Measurements from ENCODE around the gene NUDT16L1.

The NUDT16L1 gene

DNA sequence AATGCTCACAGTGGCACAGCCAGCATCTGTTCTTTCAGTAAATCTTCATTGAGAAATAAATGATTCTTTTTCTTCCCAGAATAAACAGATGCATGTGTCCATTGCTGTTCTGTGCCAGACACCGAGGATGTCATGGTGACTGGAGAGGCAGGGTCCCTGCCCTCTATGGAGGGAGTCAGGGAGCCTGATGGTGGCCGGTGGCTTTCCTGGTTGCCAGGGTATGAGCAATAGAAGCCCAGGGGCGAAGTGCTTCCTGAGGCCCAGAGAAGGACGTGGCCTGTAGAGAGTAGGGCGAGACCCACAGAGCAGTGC, 29.9 kb upstream of the NUDT16L1 start:
- Histone ChIP-seq H2AFZ (no peak overlapping the region), H3K4me1 (no peaks in the 10 kb centered on the region), H3K36me3 (ENCODE audit: control insufficient read depth, insufficient read depth, low read length) (no peaks in the 10 kb centered on the region), H3K27ac (no peak overlapping the region), H3K4me2 (ENCODE audit: low read length) (no peak overlapping the region), H3K4me3 (ENCODE audit: low read depth, low read length) (no peak overlapping the region), H3K79me2 (peaks cover 1% of the 10 kb centered on the region), H3K27me3 (ENCODE audit: control insufficient read depth, insufficient read depth, low read length) (no peaks in the 10 kb centered on the region), H3K9ac (no peak overlapping the region), H3K9me3 (ENCODE audit: control insufficient read depth, low read length) (no peaks in the 10 kb centered on the region)
- TF ChIP-seq, protein P1, sequence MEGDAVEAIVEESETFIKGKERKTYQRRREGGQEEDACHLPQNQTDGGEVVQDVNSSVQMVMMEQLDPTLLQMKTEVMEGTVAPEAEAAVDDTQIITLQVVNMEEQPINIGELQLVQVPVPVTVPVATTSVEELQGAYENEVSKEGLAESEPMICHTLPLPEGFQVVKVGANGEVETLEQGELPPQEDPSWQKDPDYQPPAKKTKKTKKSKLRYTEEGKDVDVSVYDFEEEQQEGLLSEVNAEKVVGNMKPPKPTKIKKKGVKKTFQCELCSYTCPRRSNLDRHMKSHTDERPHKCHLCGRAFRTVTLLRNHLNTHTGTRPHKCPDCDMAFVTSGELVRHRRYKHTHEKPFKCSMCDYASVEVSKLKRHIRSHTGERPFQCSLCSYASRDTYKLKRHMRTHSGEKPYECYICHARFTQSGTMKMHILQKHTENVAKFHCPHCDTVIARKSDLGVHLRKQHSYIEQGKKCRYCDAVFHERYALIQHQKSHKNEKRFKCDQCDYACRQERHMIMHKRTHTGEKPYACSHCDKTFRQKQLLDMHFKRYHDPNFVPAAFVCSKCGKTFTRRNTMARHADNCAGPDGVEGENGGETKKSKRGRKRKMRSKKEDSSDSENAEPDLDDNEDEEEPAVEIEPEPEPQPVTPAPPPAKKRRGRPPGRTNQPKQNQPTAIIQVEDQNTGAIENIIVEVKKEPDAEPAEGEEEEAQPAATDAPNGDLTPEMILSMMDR (IDR thresholded peaks at IDR 0.05) = no peak

DNA sequence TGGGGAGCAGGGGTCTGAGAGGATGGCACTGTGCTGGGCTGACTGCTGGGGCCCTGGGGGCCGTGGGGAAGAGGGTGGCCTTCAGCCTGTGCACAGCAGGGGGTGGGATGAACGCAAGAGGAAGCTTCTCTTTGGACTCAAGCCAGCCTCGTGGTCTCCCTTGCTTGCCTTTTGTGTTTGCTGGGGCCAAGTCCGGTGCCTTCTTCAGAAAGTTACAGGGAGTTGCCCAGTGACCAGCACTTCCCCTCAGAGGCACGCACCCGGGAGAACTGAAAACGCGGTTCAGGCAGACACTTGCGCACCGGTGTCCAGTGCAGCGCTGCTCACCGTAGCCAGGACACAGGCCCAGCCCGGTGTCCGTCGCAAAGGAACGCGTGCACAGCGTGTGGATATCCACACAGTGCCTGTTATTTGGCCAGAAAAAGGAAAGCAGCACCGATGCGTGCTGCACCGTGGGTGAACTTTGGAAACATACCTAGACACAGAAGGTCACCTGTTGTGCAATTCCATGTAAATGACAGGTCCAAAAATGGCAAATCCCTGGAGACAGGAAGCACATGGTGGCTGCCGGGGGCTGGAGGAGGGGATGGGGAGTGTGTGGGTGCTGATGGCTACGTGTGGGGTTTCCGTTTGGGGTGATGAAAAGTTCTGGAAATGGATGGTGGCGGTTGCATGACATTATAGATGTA, 29.4 kb upstream of the NUDT16L1 start:
- Histone ChIP-seq H3K27me3 (ENCODE audit: control insufficient read depth, insufficient read depth, low read length) (no peaks in the 10 kb centered on the region), H3K9ac (no peak overlapping the region), H3K27ac (no peak overlapping the region), H3K4me3 (ENCODE audit: low read depth, low read length) (no peak overlapping the region), H3K36me3 (ENCODE audit: control insufficient read depth, insufficient read depth, low read length) (no peaks in the 10 kb centered on the region), H3K4me2 (ENCODE audit: low read length) (no peak overlapping the region), H3K9me3 (ENCODE audit: control insufficient read depth, low read length) (no peaks in the 10 kb centered on the region), H3K4me1 (no peaks in the 10 kb centered on the region), H2AFZ (no peak overlapping the region), H3K79me2 (no peaks in the 10 kb centered on the region)
- TF ChIP-seq, protein P1 (IDR thresholded peaks at IDR 0.05) = no peak

DNA sequence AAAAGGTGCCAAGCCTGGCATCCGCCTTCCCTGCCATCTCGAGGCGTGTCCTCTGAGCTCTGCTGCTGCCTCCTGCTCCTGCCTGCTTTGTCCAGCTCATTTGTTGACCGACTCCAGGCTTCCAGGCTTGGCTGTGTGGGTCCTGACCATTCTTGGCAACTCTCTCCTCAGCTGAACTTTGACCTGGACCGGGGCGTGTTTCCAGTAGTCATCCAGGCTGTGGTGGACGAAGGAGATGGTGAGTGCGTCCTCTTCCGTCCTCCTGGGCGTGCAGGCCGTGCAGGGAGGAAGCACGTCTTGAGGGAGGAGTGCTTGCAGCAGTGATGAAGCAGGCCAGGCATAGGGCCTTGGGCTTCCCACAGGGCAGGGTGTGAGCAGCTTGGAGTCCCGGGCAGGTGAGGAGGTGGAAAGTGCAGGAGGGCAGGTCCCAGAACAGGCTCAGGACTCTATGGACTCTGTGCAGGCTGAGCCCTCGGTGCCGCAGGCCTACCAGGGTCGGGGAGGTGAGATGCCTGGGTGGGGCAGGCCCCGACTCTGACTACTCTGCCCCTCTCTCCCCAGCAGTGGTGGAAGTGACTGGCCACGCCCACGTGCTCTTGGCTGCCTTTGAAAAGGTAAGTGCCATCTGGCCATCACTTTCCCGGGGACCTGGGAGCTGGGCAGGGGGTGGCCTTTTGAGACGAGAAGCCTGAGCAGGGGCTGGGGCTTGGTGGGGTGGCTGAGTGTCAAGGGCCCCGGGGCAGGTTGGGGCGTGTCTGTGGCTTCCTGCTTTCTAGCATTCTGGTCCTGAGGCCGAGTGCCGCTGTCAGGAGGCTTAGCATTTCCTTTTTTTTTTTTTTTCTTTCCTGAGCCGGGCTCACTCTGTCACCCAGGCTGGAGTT, 28.6 kb upstream of the NUDT16L1 start:
- Histone ChIP-seq H3K4me3 (ENCODE audit: low read depth, low read length) (no peak overlapping the region), H3K4me1 (no peaks in the 10 kb centered on the region), H3K27ac (no peak overlapping the region), H3K36me3 (ENCODE audit: control insufficient read depth, insufficient read depth, low read length) (no peaks in the 10 kb centered on the region), H3K9ac (no peak overlapping the region), H2AFZ (no peak overlapping the region), H3K27me3 (ENCODE audit: control insufficient read depth, insufficient read depth, low read length) (no peaks in the 10 kb centered on the region), H3K9me3 (ENCODE audit: control insufficient read depth, low read length) (no peaks in the 10 kb centered on the region), H3K79me2 (no peaks in the 10 kb centered on the region), H3K4me2 (ENCODE audit: low read length) (no peak overlapping the region)
- TF ChIP-seq, protein P1 (IDR thresholded peaks at IDR 0.05) = no peak

DNA sequence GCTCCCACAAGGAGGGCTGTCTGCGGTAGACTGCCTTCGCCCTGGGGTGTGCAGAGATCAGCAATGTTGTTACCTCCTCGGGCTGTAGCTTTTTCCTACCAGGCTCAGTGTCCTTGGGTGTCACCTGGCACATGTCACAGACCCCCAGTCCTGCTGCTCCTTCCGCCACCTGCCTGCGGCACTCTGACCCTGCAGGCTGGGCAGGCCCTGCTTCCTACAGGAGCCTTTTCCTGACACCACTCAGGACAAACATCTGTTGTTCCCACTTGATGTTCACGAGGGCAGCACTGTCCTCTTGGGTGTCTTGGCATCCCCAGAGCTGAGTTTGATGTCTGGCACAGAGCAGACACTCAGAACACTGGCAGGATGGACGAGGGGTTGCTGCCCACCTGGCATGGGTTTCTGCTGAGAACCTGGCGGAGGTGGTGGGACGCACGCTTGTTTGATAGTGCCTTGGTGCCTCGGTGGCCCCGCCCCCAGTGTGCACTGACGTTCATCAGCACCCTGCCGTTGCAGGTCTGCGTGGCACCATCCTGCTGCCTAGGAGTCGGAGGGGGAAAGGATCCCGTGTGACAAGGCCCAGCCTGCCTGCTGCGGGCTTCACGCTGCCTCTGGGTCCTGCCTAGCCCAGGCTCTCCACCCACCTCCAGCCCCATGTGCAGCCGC, 26.7 kb upstream of the NUDT16L1 start:
- Histone ChIP-seq H3K4me2 (ENCODE audit: low read length) (no peak overlapping the region), H3K27me3 (ENCODE audit: control insufficient read depth, insufficient read depth, low read length) (no peaks in the 10 kb centered on the region), H3K27ac (no peak overlapping the region), H3K36me3 (ENCODE audit: control insufficient read depth, insufficient read depth, low read length) (no peaks in the 10 kb centered on the region), H2AFZ (no peak overlapping the region), H3K4me3 (ENCODE audit: low read depth, low read length) (no peak overlapping the region), H3K4me1 (no peaks in the 10 kb centered on the region), H3K9ac (no peak overlapping the region), H3K9me3 (ENCODE audit: control insufficient read depth, low read length) (no peaks in the 10 kb centered on the region), H3K79me2 (no peaks in the 10 kb centered on the region)
- TF ChIP-seq, protein P1 (IDR thresholded peaks at IDR 0.05) = no peak
